Globus pallidus (tissue), 1 donor: Measurements from ENCODE around the gene MAPK1.
"Not testable (repeated sequence)": the region's sequence is repeated elsewhere in the genome, so short reads cannot be mapped to it uniquely, and the experiment has no call there.

ENCODE experiments used
- DNase-seq: peaks from one replicate; pipeline ENCODE4 v3.0.0-alpha.2; 2015; ENCODE audit warnings: low spot score

MAPK1 gene

GRCh38 chr22:21867528-21868266 is at the start of gene MAPK1:
MAPK1 (minus strand) TSS chr22:21867645; CDS start chr22:21867440, 205 bp downstream.
- DNase-seq: peak; percentile 94

GRCh38 chr22:21916309-21916918 is 49.0 kb upstream of the MAPK1 start:
- DNase-seq: no peak

- no peak for DNase-seq
These were observed 48.3 kb upstream of the MAPK1 start for GRCh38 chr22:21915624-21916308.

- not testable (repeated sequence) for DNase-seq
These were observed 46.7 kb upstream of the MAPK1 start for GRCh38 chr22:21914033-21914642.

- not testable (repeated sequence) for DNase-seq
These were observed 42.9 kb upstream of the MAPK1 start for GRCh38 chr22:21910367-21910766.

GRCh38 chr22:21909871-21910270 is 42.4 kb upstream of the MAPK1 start:
- DNase-seq: no peak

- DNase-seq: no peak
These were observed 40.4 kb upstream of the MAPK1 start for GRCh38 chr22:21907638-21908522.

- DNase-seq: not testable (repeated sequence)
These were observed 37.8 kb upstream of the MAPK1 start for GRCh38 chr22:21905234-21905633.

GRCh38 chr22:21904250-21904789 is 36.9 kb upstream of the MAPK1 start:
- DNase-seq: no peak

GRCh38 chr22:21903283-21903682 is 35.8 kb upstream of the MAPK1 start:
- DNase-seq: no peak

GRCh38 chr22:21902296-21903087 is 35.0 kb upstream of the MAPK1 start:
- no peak for DNase-seq

- DNase-seq: no peak
These were observed 31.0 kb upstream of the MAPK1 start for GRCh38 chr22:21898354-21898896.

- no peak for DNase-seq
These were observed 29.6 kb upstream of the MAPK1 start for GRCh38 chr22:21896951-21897513.

GRCh38 chr22:21896275-21896674 is 28.8 kb upstream of the MAPK1 start:
- DNase-seq: not testable (repeated sequence)

- no peak for DNase-seq
These were observed 27.4 kb upstream of the MAPK1 start for GRCh38 chr22:21894799-21895198.

GRCh38 chr22:21889251-21889990 is 22.0 kb upstream of the MAPK1 start:
- no peak for DNase-seq

GRCh38 chr22:21887841-21888240 is 20.4 kb upstream of the MAPK1 start:
- no peak for DNase-seq

- DNase-seq: not testable (repeated sequence)
These were observed 16.5 kb upstream of the MAPK1 start for GRCh38 chr22:21883930-21884329.

- not testable (repeated sequence) for DNase-seq
These were observed 15.4 kb upstream of the MAPK1 start for GRCh38 chr22:21882754-21883333.
